NCI-H2081 treated with DMSO at 0.1 percent for 48 hours (cell line): ENCODE measurements around the gene RALA.
"Not testable (repeated sequence)": the region's sequence is repeated elsewhere in the genome, so short reads cannot be mapped to it uniquely, and the experiment has no call there.

Experiments used
- DNase-seq: peaks from one replicate; lab custom pipeline; 2025; lab: John Stamatoyannopoulos, UW

Gene RALA

GRCh38 chr7:39686261-39686924, 63.0 kb downstream of the RALA start:
- DNase-seq, result no peak

GRCh38 chr7:39688611-39689480, 65.5 kb downstream of the RALA start:
- no peak for DNase-seq

- DNase-seq, result no peak
Measured at GRCh38 chr7:39691821-39692220, 68.4 kb downstream of the RALA start.

GRCh38 chr7:39693086-39693485, 69.7 kb downstream of the RALA start:
- DNase-seq, result not testable (repeated sequence)

- no peak for DNase-seq
Measured at GRCh38 chr7:39693812-39694211, 70.4 kb downstream of the RALA start.

- no peak for DNase-seq
Measured at GRCh38 chr7:39695852-39696586, 72.6 kb downstream of the RALA start.

GRCh38 chr7:39696631-39697030, 73.3 kb downstream of the RALA start:
- DNase-seq, result no peak

GRCh38 chr7:39697483-39697882, 74.1 kb downstream of the RALA start:
- DNase-seq, result no peak

GRCh38 chr7:39700165-39700564, 76.8 kb downstream of the RALA start:
- DNase-seq, result no peak

GRCh38 chr7:39700932-39701331, 77.6 kb downstream of the RALA start:
- no peak for DNase-seq

GRCh38 chr7:39702133-39702532, 78.8 kb downstream of the RALA start:
- DNase-seq, result no peak

- DNase-seq, result no peak
Measured at GRCh38 chr7:39703144-39703543, 79.8 kb downstream of the RALA start.

- DNase-seq, result no peak
Measured at GRCh38 chr7:39709029-39709428, 85.7 kb downstream of the RALA start.

- no peak for DNase-seq
Measured at GRCh38 chr7:39709768-39710311, 86.5 kb downstream of the RALA start.

- DNase-seq, result no peak
Measured at GRCh38 chr7:39712751-39713150, 89.4 kb downstream of the RALA start.

GRCh38 chr7:39714447-39715091, 91.2 kb downstream of the RALA start:
- no peak for DNase-seq

- DNase-seq, result no peak
Measured at GRCh38 chr7:39720586-39720985, 97.2 kb downstream of the RALA start.

- no peak for DNase-seq
Measured at GRCh38 chr7:39721345-39721744, 98.0 kb downstream of the RALA start.

GRCh38 chr7:39721919-39722597, 98.7 kb downstream of the RALA start:
- no peak for DNase-seq

- DNase-seq, result no peak
Measured at GRCh38 chr7:39727231-39728012, 104.0 kb downstream of the RALA start.
